ENCODE data around the gene SRP14.
"Not testable (repeated sequence)": the region's sequence is repeated elsewhere in the genome, so short reads cannot be mapped to it uniquely, and the experiment has no call there.

SRP14 gene

DNA sequence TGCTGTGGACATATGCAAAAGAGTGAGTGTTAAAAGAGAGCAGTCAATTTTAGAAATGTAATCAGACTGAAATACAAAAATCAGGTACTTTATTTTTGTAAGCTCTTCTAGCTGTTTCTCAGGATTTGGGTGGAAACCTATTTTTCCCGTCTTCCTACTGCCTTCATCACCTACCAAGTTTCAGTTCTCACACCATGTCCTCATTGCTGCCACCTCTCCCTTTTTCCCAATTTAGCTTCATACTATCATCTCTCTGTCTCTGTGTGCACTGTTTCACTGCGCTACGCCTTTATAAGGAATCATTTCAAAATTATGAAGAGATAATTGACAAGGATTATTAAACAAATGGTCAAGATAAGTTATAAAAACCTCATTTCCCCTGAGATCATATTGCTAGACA lies 7.7 kb downstream of the SRP14 start:
- TF ChIP-seq POLR2A (IDR thresholded peaks at IDR 0.05; ENCODE audit: low read depth, low read length) (no peak), POLR2AphosphoS5 (IDR thresholded peaks at IDR 0.05; ENCODE audit: low read depth, low read length) (no peak), TAF1 (IDR thresholded peaks at IDR 0.05; ENCODE audit: borderline replicate concordance, low read depth, low read length) (no peak)
- FAIRE-seq (no peak), DNase-seq (ENCODE audit: insufficient read length) (no peak)

DNA sequence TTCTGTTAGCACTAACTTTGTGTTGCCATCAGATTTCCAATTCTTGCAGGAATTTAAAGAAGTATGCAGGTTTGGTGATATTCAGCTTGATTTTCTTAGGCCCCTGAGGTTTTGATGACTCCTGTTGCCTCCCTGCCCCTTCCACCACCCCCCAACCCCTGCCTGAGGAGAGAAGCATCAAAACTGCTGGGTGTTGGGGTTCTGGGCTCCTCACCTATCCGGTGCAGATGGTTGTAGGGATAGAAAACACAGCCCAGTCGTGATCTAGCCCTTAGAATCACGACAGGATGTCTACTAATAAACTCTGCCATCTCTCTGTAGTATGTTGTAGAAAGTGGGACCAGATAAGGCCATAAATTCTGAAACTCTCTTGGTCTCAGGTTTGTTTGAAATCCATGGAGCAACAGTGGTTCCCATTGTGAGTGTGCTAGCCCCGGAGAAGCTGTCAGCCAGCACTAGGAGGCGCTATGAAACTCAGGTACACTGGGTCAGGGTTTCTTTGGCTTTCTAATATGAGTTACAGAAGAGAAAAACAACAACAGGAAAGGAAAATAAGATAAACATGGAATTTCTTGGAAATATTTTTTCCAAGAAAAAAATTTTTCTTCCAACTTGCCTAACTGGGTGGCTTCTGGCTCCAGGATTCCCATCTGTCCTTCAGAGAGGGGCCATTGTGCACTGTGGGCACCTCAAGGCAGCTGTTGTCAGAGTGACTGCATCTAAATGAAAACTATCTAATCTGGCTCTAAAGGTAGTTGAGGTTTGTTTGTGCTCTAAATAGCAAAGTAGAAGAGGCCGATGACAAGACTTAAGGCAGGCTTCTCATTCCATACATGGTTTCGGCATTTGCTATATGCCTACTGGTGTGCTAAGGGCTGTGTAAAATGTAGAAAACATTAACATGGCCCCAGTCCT lies 8.7 kb downstream of the SRP14 start:
- TF ChIP-seq POLR2AphosphoS5 (IDR thresholded peaks at IDR 0.05; ENCODE audit: low read depth, low read length): no peak
- no peak for TF ChIP-seq POLR2A (IDR thresholded peaks at IDR 0.05; ENCODE audit: low read depth, low read length)
- TF ChIP-seq TAF1 (IDR thresholded peaks at IDR 0.05; ENCODE audit: borderline replicate concordance, low read depth, low read length): no peak
- FAIRE-seq: no peak
- DNase-seq (ENCODE audit: insufficient read length): no peak

DNA sequence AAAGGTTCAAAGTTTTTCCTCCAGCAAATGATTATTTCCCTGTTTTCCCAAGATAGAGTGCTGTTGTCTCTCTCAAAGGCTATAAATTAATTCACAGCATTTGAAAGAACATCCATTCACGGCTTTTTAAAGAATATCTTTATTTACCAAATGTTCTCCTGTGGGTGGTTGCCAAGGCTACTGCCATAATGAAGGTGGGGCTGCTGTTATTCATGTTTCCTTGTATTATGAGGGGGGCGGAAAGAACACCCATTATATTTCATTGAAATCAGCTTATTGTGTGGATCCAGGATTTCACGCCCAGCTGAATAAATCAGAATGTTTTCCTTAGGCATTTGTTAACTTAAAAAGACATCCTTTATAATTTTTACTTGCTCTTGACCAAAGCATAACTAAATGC lies 10.1 kb downstream of the SRP14 start:
- DNase-seq (ENCODE audit: insufficient read length): no peak
- TF ChIP-seq TAF1 (IDR thresholded peaks at IDR 0.05; ENCODE audit: borderline replicate concordance, low read depth, low read length) (no peak), POLR2A (IDR thresholded peaks at IDR 0.05; ENCODE audit: low read depth, low read length) (no peak), POLR2AphosphoS5 (IDR thresholded peaks at IDR 0.05; ENCODE audit: low read depth, low read length) (no peak)
- FAIRE-seq: no peak

DNA sequence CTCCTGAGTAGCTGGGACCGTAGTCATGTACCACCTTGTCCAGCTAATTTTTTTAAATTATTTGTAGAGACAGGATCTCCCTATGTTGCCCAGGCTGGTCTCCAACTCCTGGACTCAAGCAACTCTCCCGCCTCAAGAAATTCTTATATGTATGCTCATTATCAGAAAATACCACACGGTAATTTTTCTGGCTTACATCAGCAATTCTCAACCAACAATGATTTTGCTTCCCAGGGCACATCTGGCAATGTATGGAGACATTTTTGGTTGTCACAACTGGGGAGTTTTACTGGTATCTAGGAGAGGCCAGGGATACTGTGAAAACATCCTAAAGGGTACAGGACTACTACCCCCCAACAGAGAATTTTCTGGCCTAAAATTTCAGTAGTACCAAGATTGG lies 10.8 kb downstream of the SRP14 start:
- no peak for DNase-seq (ENCODE audit: insufficient read length)

DNA sequence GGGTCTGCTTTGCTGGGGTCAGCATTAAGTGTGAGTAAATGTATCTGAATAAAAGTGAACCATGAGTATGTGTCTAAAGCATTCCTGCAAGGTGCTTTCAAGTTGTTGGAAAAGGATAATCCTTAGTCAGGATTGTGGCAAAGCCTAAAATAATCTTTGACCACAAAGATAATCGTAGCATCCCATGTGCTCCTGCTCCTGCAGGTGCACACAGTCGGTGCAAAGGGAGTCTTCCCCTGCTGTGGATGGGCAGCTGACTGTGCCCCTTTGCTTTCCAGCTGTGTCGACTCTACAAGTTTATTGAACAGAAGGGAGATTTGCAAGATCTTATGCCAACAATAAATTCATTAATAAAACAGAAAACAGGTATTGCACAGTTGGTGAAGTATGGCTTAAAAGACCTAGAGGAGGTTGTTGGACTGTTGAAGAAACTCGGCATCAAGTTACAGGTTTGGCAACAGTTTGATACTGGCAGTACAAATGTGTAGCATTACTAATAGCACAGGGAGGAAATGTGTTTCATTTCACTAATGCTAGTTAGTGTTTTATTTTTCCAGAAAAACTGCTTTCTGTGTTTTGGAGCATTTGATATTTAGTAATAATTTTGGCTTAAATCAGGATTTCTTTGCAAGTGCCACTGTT lies 22.6 kb downstream of the SRP14 start:
- no peak for TF ChIP-seq POLR2AphosphoS5 (IDR thresholded peaks at IDR 0.05; ENCODE audit: low read depth, low read length)
- no peak for TF ChIP-seq TAF1 (IDR thresholded peaks at IDR 0.05; ENCODE audit: borderline replicate concordance, low read depth, low read length)
- no peak for TF ChIP-seq POLR2A (IDR thresholded peaks at IDR 0.05; ENCODE audit: low read depth, low read length)
- DNase-seq (ENCODE audit: insufficient read length): no peak
- FAIRE-seq: peak; percentile 64

More for the DNA sequence above, 10.8 kb downstream of the SRP14 start:
- FAIRE-seq: no peak
- no peak for TF ChIP-seq TAF1 (IDR thresholded peaks at IDR 0.05; ENCODE audit: borderline replicate concordance, low read depth, low read length)
- TF ChIP-seq POLR2AphosphoS5 (IDR thresholded peaks at IDR 0.05; ENCODE audit: low read depth, low read length): no peak
- TF ChIP-seq POLR2A (IDR thresholded peaks at IDR 0.05; ENCODE audit: low read depth, low read length): no peak

DNA sequence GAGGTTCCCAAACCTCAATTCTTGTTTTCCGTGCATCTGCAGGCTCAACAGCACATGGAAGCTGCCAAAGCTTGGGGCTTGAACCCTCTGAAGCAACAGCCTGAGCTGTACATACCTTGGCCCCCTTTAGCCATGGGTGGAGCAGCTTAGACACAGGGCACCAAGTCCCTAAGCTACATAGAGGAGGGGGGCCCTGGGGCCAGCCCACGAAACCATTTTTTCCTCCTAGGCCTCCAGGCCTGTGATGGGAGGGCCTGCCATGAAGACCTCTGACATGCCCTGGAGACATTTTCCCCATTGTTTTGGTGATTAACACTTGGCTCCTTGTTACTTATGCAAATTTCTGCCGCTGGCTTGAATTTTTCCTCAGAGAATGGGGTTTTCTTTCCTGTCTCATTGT lies 24.6 kb downstream of the SRP14 start:
- TF ChIP-seq POLR2A (IDR thresholded peaks at IDR 0.05; ENCODE audit: low read depth, low read length): no peak
- FAIRE-seq (no peak), DNase-seq (ENCODE audit: insufficient read length) (no peak)

DNA sequence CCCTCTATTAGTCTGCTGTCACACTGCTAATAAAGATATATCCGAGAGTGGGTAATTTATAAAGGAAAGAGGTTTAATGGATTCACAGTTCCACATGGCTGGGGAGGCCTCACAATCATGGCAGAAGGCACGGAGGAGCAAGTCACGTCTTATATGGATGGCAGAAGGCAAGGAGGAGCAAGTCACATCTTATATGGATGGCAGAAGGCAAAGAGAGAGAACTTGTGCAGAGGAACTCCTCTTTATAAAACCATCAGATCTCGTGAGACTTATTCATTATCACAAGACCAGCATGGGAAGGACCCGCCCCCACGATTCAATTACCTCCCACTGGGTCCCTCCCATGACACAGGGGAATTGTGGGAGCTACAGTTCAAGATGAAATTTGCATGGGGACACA lies 25.6 kb downstream of the SRP14 start:
- not testable (repeated sequence) for FAIRE-seq

DNA sequence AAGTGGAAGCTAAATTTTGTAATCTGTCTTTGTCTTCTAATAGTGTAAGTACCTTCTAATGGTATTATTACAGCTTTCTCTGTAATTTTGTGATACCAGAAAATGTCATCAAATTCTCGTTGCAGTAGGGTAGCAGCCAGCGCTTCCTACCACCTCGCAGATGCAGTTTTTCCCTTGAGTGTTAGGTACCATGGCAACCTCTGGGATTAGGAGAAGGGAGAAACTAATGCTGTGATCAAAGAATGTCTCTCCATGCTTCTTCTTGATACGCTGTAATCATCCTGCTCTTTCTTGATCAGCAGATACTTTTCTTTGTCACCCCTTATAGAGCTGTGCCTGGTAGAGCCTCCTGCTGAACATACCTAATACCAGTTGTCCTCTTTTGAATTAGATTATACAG lies 27.7 kb downstream of the SRP14 start:
- DNase-seq (ENCODE audit: insufficient read length): no peak
- FAIRE-seq: no peak
- TF ChIP-seq POLR2AphosphoS5 (IDR thresholded peaks at IDR 0.05; ENCODE audit: low read depth, low read length) (no peak), TAF1 (IDR thresholded peaks at IDR 0.05; ENCODE audit: borderline replicate concordance, low read depth, low read length) (no peak), POLR2A (IDR thresholded peaks at IDR 0.05; ENCODE audit: low read depth, low read length) (no peak)

More for the DNA sequence above, 25.6 kb downstream of the SRP14 start:
- not testable (repeated sequence) for DNase-seq (ENCODE audit: insufficient read length)

DNA sequence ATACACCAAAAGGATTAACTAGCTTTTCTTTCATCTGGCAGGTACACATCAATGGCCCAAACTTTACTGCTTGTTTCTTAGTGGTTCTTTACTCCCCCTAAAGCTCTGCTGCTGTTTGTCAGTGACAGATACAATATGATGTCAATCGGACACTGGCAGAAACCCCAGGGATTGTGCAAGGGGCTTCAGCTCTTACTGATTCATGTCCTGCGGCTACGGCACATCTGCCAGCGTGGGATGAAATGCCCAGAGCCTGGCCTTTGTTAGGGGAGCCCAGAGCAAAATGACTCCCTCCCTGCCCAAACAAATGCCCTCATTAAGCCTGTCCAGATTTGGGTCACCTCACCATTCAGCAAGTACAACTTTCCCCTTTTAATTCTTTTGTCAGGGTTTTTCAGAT lies 28.3 kb downstream of the SRP14 start:
- FAIRE-seq (no peak), DNase-seq (ENCODE audit: insufficient read length) (no peak)
- TF ChIP-seq POLR2AphosphoS5 (IDR thresholded peaks at IDR 0.05; ENCODE audit: low read depth, low read length): no peak
- no peak for TF ChIP-seq TAF1 (IDR thresholded peaks at IDR 0.05; ENCODE audit: borderline replicate concordance, low read depth, low read length)
- TF ChIP-seq POLR2A (IDR thresholded peaks at IDR 0.05; ENCODE audit: low read depth, low read length): no peak

DNA sequence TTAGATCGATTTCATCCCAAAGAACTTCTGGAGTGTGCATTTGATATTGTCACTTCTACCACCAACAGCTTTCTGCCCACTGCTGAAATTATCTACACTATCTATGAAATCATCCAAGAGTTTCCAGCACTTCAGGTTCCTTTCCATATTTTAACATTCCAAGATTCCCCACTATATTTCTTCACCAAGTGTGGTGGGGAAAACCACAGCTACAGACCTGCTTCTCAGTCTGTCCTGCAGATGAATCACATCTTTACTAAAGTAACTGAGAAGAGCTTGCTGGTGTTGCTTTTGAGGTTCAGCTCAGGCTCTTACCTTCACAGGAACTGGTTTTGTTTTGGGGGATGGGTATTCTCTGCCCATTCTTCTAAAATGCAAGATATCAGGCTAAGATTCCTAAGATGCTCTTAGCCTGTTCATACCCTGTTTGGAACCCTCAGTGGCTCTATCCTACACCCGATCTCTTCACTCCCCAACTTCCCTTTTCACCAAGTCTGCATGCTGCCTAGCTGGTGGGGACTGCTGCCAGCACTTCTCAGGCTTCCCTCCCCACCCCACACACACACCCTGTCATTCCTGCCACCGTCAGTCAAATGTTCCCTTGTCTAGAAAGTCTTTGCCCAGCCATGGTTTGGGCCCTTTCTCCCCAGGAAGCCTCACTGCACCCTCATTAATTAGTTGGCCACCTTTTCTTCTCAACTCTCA lies 30.8 kb downstream of the SRP14 start:
- DNase-seq (ENCODE audit: insufficient read length): no peak
- no peak for FAIRE-seq
- TF ChIP-seq TAF1 (IDR thresholded peaks at IDR 0.05; ENCODE audit: borderline replicate concordance, low read depth, low read length) (no peak), POLR2AphosphoS5 (IDR thresholded peaks at IDR 0.05; ENCODE audit: low read depth, low read length) (no peak), POLR2A (IDR thresholded peaks at IDR 0.05; ENCODE audit: low read depth, low read length) (no peak)

DNA sequence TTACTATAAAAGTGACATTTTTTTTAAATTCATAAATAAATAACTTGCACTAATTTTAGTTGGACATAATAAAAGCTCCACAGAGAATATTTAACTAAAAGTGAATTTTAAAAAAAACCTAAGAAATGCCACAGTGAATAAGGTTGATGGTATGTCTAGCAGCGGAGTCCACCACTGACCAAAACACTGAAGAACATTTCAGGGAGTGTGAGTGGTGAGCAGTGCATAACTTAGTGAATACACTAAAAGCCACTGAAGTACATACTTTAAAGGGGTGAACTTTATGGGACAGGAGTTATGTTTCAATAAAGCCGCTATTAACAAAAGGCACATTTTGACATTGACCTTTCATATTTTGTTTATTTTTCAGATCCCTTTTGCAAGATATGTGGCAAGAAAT lies 32.3 kb downstream of the SRP14 start:
- no peak for FAIRE-seq
- TF ChIP-seq POLR2AphosphoS5 (IDR thresholded peaks at IDR 0.05; ENCODE audit: low read depth, low read length) (no peak), POLR2A (IDR thresholded peaks at IDR 0.05; ENCODE audit: low read depth, low read length) (no peak), TAF1 (IDR thresholded peaks at IDR 0.05; ENCODE audit: borderline replicate concordance, low read depth, low read length) (no peak)

DNA sequence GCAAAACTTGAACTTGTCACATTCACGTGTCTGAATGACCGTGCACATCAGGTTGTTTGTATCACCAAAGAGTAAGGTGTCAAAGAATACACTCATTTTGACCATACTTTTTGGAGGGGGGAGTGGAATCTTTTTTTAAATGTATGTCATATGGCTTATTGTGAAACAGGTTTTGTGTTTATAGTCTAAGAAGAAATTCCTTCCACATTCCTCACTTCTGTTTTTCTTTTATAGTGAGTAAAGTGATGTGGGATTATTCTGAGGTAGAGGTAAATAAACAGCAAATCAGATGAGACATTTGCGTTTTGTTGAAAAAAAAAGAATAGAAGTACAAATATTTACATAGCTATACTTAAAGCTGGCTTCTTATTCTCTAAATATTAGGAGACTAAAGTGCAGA lies 33.0 kb downstream of the SRP14 start:
- FAIRE-seq: no peak
- no peak for TF ChIP-seq POLR2AphosphoS5 (IDR thresholded peaks at IDR 0.05; ENCODE audit: low read depth, low read length)
- TF ChIP-seq TAF1 (IDR thresholded peaks at IDR 0.05; ENCODE audit: borderline replicate concordance, low read depth, low read length): no peak
- no peak for TF ChIP-seq POLR2A (IDR thresholded peaks at IDR 0.05; ENCODE audit: low read depth, low read length)
- DNase-seq (ENCODE audit: insufficient read length): no peak

More for the DNA sequence above, 32.3 kb downstream of the SRP14 start:
- DNase-seq (ENCODE audit: insufficient read length): no peak
